Neural cell (in vitro differentiated cells): Measurements from ENCODE around the gene RAB4B. TPM values are rescaled to one million over a fixed set of nuclear protein-coding genes. Genes with fewer than 3 reads are reported as not detected.
"Not testable (repeated sequence)": the region's sequence is repeated elsewhere in the genome, so short reads cannot be mapped to it uniquely, and the experiment has no call there.

Experiments
- H2AFZ ChIP-seq: fragments of 200-600, 300-800 bp; sonication (generic), shearing (Covaris generic); 2 replicates; pipeline ENCODE4 v1.6.0; 2014; ENCODE audit warnings: low read depth, mild to moderate bottlenecking, antibody characterized with exemption, low read length, moderate library complexity
- H3F3A ChIP-seq: fragments of 200-600 bp; shearing (Covaris generic); 2 replicates; pipeline ENCODE4 v1.6.1; 2016; ENCODE audit warnings: mild to moderate bottlenecking, moderate library complexity, mixed read lengths, antibody characterized with exemption, low read length; ENCODE audit not compliant: insufficient read depth, poor library complexity, severe bottlenecking
- H3K27ac ChIP-seq: fragments of 200-600, 300-800 bp; sonication (generic), shearing (Covaris generic); 2 replicates; pipeline ENCODE4 v1.5.1; 2014; ENCODE audit warnings: mild to moderate bottlenecking, low read length, moderate library complexity
- H3K27me3 ChIP-seq: fragments of 300-800, 200-600 bp; sonication (generic), shearing (Covaris generic); 2 replicates; pipeline ENCODE4 v1.6.0; 2014; ENCODE audit warnings: mild to moderate bottlenecking, low read depth, low read length, moderate library complexity; ENCODE audit not compliant: insufficient read depth
- H3K36me3 ChIP-seq: fragments of 300-800, 200-600 bp; sonication (generic), shearing (Covaris generic); 2 replicates; pipeline ENCODE4 v1.5.1; 2014; ENCODE audit warnings: mild to moderate bottlenecking, antibody characterized with exemption, low read length, moderate library complexity; ENCODE audit not compliant: insufficient read depth
- H3K4me2 ChIP-seq: fragments of 300-800, 200-600 bp; sonication (generic), shearing (Covaris generic); 2 replicates; pipeline ENCODE4 v1.6.0; 2014; ENCODE audit warnings: mild to moderate bottlenecking, low read length
- H3K4me3 ChIP-seq: fragments of 300-800, 200-600 bp; sonication (generic), shearing (Covaris generic); 2 replicates; pipeline ENCODE4 v1.5.1; 2014; ENCODE audit warnings: mild to moderate bottlenecking, low read length, moderate library complexity
- H3K79me2 ChIP-seq: fragments of 200-600 bp; shearing (Covaris generic); replicated peaks from 2 replicates; pipeline ENCODE4 v1.6.0; 2014; ENCODE audit warnings: mild to moderate bottlenecking, low read length, moderate library complexity; ENCODE audit not compliant: insufficient read depth
- H3K9ac ChIP-seq: fragments of 300-800, 200-600 bp; sonication (generic), shearing (Covaris generic); 2 replicates; pipeline ENCODE4 v1.6.1; 2016; ENCODE audit warnings: mild to moderate bottlenecking, low read length, mixed read lengths
- H3K9me2 ChIP-seq: fragments of 200-600 bp; shearing (Covaris generic); 2 replicates; pipeline ENCODE4 v1.6.1; 2016; ENCODE audit warnings: mild to moderate bottlenecking, low read length, mixed read lengths; ENCODE audit not compliant: insufficient read depth
- H3K9me3 ChIP-seq: fragments of 200-600, 300-800 bp; sonication (generic), shearing (Covaris generic); 2 replicates; pipeline ENCODE4 v1.6.1; 2016; ENCODE audit warnings: mild to moderate bottlenecking, mixed run types, low read length, moderate library complexity, mixed read lengths
- H4K20me1 ChIP-seq: fragments of 200-600 bp; shearing (Covaris generic); 2 replicates; pipeline ENCODE4 v1.6.1; 2016; ENCODE audit warnings: mild to moderate bottlenecking, mixed run types; ENCODE audit not compliant: insufficient read depth
- EP300 ChIP-seq: fragments of 450-650 bp; conservative IDR thresholded peaks from 2 replicates; pipeline ENCODE4 v1.6.1; 2014; ENCODE audit warnings: antibody characterized with exemption, mild to moderate bottlenecking, moderate library complexity; ENCODE audit not compliant: poor library complexity, severe bottlenecking
- EZH2 ChIP-seq: fragments of 200-600, 300-800 bp; shearing (Covaris generic), sonication (generic); IDR thresholded peaks from 2 replicates; pipeline ENCODE4 v1.6.1; 2014; ENCODE audit warnings: antibody characterized with exemption, low read length, borderline replicate concordance, mild to moderate bottlenecking; ENCODE audit not compliant: insufficient read depth, poor library complexity, severe bottlenecking
- MXI1 ChIP-seq: fragments of 450-650 bp; conservative IDR thresholded peaks from 2 replicates; pipeline ENCODE4 v1.6.1; 2014; ENCODE audit warnings: antibody characterized with exemption, mild to moderate bottlenecking; ENCODE audit not compliant: poor library complexity, severe bottlenecking
- RAD21 ChIP-seq: fragments of 450-650 bp; conservative IDR thresholded peaks from 2 replicates; pipeline ENCODE4 v1.6.1; 2014; ENCODE audit warnings: antibody characterized with exemption, mild to moderate bottlenecking, moderate library complexity
- REST ChIP-seq: IDR thresholded peaks from 2 replicates; pipeline ENCODE4 v1.6.1; 2012; ENCODE audit warnings: borderline replicate concordance
- SMC3 ChIP-seq: fragments of 450-650 bp; conservative IDR thresholded peaks from 2 replicates; pipeline ENCODE4 v1.6.1; 2014; ENCODE audit warnings: antibody characterized with exemption, mild to moderate bottlenecking, moderate library complexity; ENCODE audit not compliant: poor library complexity
- TAF1 ChIP-seq: IDR thresholded peaks from 2 replicates; pipeline ENCODE4 v1.6.1; 2012; ENCODE audit warnings: low read depth
- polyA plus RNA-seq: library from polyadenylated mRNA; depleted of rRNA; stranded (reverse); fragments of >200 nt; gene quantifications from 2 replicates; pipeline ENCODE4 v1.2.3, GENCODE V29; 2014

RAB4B gene
- polyA plus RNA-seq, 1 donor from 2014 or later, result 66.0 TPM

GRCh38 chr19:40768869-40769268, 9.2 kb upstream of the RAB4B start:
- Histone ChIP-seq H3K27ac (no peak overlapping the region), H3K9me3 (no peaks in the 10 kb centered on the region), H3K79me2 (no peaks in the 10 kb centered on the region), H4K20me1 (no peaks in the 10 kb centered on the region), H2AFZ (no peak overlapping the region), H3K4me2 (no peak overlapping the region), H3K27me3 (no peaks in the 10 kb centered on the region), H3F3A (no peaks in the 10 kb centered on the region), H3K36me3 (no peaks in the 10 kb centered on the region), H3K9ac (no peak overlapping the region), H3K4me3 (no peak overlapping the region), H3K9me2 (no peaks in the 10 kb centered on the region)
- no peak for TF ChIP-seq TAF1
- TF ChIP-seq EZH2, result no peak
- TF ChIP-seq RAD21, result no peak
- no peak for TF ChIP-seq EP300
- TF ChIP-seq SMC3, result no peak
- TF ChIP-seq MXI1, result no peak
- TF ChIP-seq REST, result no peak

GRCh38 chr19:40771101-40771862, 6.8 kb upstream of the RAB4B start:
- not testable (repeated sequence) for H3K4me2 ChIP-seq, H3K9ac ChIP-seq, H3K27me3 ChIP-seq, H3K9me3 ChIP-seq, H4K20me1 ChIP-seq, H3K27ac ChIP-seq, H2AFZ ChIP-seq, H3K36me3 ChIP-seq, H3K9me2 ChIP-seq, H3K79me2 ChIP-seq, H3K4me3 ChIP-seq, H3F3A ChIP-seq

- Histone ChIP-seq H3K9me2 (no peaks in the 10 kb centered on the region), H3K4me2 (no peak within 1 kb of the TSS), H3K27ac (peak within 1 kb of the TSS; percentile 99), H3F3A (peaks cover 4% of the 10 kb centered on the region), H3K9ac (peak within 1 kb of the TSS; percentile 87), H3K9me3 (no peaks in the 10 kb centered on the region), H4K20me1 (no peaks in the 10 kb centered on the region), H3K79me2 (no peaks in the 10 kb centered on the region), H2AFZ (no peak within 1 kb of the TSS), H3K4me3 (no peak within 1 kb of the TSS), H3K36me3 (no peaks in the 10 kb centered on the region), H3K27me3 (no peaks in the 10 kb centered on the region)
- TF ChIP-seq EP300 (no peak), TAF1 (no peak), MXI1 (no peak)
Measured at GRCh38 chr19:40774916-40775631, 3.0 kb upstream of the RAB4B start, which contains the start of gene MIA. TSS of gene MIA (plus strand) at chr19:40775521. CDS start at chr19:40775543, 22 bp downstream.
